Stimulated activated naive CD8-positive, alpha-beta T cell treated with anti-CD3 and anti-CD28 coated beads, Interleukin-15, Interleukin-2, amounts not matched to agents 100 U/mL and 50 U/mL, for 24 hours (primary cell): ENCODE data around the gene NMNAT2.
A peak's percentile ranks its signal among the peaks of the same experiment; 100 is the strongest.

Source experiments
- ATAC-seq: fragments of 150-1000 bp; cut with Tn5 transposase; one replicate; pipeline ENCODE4 v1.10.0; 2021
- DNase-seq: peaks from one replicate; pipeline ENCODE4 v3.0.0; 2021

The NMNAT2 gene

GRCh38 chr1:183310753-183311479 is 107.3 kb downstream of the NMNAT2 start:
- DNase-seq: peak; percentile 56
- ATAC-seq: peak; percentile 89

- ATAC-seq: no peak
- DNase-seq: no peak
These were observed 109.5 kb downstream of the NMNAT2 start for GRCh38 chr1:183308719-183309118.

- ATAC-seq (no peak), DNase-seq (no peak)
These were observed 111.7 kb downstream of the NMNAT2 start for GRCh38 chr1:183306317-183307042.

- ATAC-seq: no peak
- no peak for DNase-seq
These were observed 113.6 kb downstream of the NMNAT2 start for GRCh38 chr1:183304440-183305107.

- ATAC-seq: no peak
- no peak for DNase-seq
These were observed 114.3 kb downstream of the NMNAT2 start for GRCh38 chr1:183303901-183304300.

GRCh38 chr1:183303323-183303645 is 114.9 kb downstream of the NMNAT2 start:
- ATAC-seq (no peak), DNase-seq (no peak)

GRCh38 chr1:183302452-183303322 is 115.5 kb downstream of the NMNAT2 start:
- DNase-seq (no peak), ATAC-seq (no peak)

- DNase-seq: no peak
- ATAC-seq: no peak
These were observed 116.9 kb downstream of the NMNAT2 start for GRCh38 chr1:183301239-183301638.

- ATAC-seq: no peak
- no peak for DNase-seq
These were observed 117.4 kb downstream of the NMNAT2 start for GRCh38 chr1:183300828-183301227.

- ATAC-seq: no peak
These were observed 117.8 kb downstream of the NMNAT2 start for GRCh38 chr1:183300395-183300794.

GRCh38 chr1:183296782-183297181 is 121.4 kb downstream of the NMNAT2 start:
- DNase-seq (no peak), ATAC-seq (no peak)

More at GRCh38 chr1:183300395-183300794, 117.8 kb downstream of the NMNAT2 start:
- DNase-seq: no peak

- DNase-seq (no peak), ATAC-seq (no peak)
These were observed 122.7 kb downstream of the NMNAT2 start for GRCh38 chr1:183295521-183295920.

GRCh38 chr1:183293876-183294275 is 124.3 kb downstream of the NMNAT2 start:
- ATAC-seq (no peak), DNase-seq (no peak)

- DNase-seq: no peak
- no peak for ATAC-seq
These were observed 124.9 kb downstream of the NMNAT2 start for GRCh38 chr1:183293241-183293640.

GRCh38 chr1:183291802-183292514 is 126.2 kb downstream of the NMNAT2 start:
- ATAC-seq: no peak
- DNase-seq: no peak

- ATAC-seq (no peak), DNase-seq (no peak)
These were observed 126.9 kb downstream of the NMNAT2 start for GRCh38 chr1:183291216-183291762.

- DNase-seq: no peak
- no peak for ATAC-seq
These were observed 127.6 kb downstream of the NMNAT2 start for GRCh38 chr1:183290628-183291027.

GRCh38 chr1:183289051-183289496 is 129.1 kb downstream of the NMNAT2 start:
- DNase-seq (no peak), ATAC-seq (no peak)

- ATAC-seq (no peak), DNase-seq (no peak)
These were observed 129.6 kb downstream of the NMNAT2 start for GRCh38 chr1:183288583-183288982.

- no peak for DNase-seq
- no peak for ATAC-seq
These were observed 130.9 kb downstream of the NMNAT2 start for GRCh38 chr1:183287191-183287675.

- ATAC-seq (no peak), DNase-seq (no peak)
These were observed 132.4 kb downstream of the NMNAT2 start for GRCh38 chr1:183285746-183286145.
